NCI-H1694 (cell line): ENCODE data around the gene TMEM121B.

ENCODE experiments used
- DNase-seq: peaks from one replicate; lab custom pipeline; 2025; lab: John Stamatoyannopoulos, UW

Gene TMEM121B

DNA sequence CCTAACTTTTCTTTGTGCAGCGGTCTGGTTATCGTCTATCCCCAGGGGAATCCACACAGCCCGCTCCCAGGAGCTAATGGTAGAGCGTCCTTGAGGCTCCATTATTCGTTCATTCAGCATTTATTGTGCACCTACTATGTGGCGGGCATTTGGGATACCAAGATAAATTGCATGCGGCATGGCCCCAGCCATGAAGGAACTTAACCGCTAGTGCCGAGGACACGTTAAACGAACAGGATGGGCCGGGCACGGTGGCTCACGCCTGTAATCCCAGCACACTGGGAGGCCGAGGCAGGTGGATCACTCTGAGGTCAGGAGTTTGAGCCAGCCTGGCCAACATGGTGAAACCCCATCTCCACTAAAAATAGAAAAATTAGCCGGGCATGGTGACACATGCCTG lies 11.2 kb downstream of the TMEM121B start:
- DNase-seq = no peak

DNA sequence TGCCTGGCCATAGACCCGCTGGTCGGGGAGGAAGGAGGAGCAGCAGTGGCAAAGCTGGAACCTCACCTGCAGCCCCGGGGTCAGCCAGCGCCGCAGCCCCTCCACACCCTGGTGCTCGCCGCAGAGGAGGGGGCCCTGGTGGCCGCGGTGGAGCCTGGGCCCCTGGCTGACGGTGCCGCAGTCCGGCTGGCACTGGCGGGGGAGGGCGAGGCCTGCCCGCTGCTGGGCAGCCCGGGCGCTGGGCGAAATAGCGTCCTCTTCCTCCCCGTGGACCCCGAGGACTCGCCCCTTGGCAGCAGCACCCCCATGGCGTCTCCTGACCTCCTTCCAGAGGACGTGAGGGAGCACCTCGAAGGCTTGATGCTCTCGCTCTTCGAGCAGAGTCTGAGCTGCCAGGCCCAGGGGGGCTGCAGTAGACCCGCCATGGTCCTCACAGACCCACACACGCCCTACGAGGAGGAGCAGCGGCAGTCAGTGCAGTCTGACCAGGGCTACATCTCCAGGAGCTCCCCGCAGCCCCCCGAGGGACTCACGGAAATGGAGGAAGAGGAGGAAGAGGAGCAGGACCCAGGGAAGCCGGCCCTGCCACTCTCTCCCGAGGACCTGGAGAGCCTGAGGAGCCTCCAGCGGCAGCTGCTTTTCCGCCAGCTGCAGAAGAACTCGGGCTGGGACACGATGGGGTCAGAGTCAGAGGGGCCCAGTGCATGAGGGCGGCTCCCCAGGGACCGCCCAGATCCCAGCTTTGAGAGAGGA lies 11.9 kb downstream of the TMEM121B start:
- DNase-seq = no peak

DNA sequence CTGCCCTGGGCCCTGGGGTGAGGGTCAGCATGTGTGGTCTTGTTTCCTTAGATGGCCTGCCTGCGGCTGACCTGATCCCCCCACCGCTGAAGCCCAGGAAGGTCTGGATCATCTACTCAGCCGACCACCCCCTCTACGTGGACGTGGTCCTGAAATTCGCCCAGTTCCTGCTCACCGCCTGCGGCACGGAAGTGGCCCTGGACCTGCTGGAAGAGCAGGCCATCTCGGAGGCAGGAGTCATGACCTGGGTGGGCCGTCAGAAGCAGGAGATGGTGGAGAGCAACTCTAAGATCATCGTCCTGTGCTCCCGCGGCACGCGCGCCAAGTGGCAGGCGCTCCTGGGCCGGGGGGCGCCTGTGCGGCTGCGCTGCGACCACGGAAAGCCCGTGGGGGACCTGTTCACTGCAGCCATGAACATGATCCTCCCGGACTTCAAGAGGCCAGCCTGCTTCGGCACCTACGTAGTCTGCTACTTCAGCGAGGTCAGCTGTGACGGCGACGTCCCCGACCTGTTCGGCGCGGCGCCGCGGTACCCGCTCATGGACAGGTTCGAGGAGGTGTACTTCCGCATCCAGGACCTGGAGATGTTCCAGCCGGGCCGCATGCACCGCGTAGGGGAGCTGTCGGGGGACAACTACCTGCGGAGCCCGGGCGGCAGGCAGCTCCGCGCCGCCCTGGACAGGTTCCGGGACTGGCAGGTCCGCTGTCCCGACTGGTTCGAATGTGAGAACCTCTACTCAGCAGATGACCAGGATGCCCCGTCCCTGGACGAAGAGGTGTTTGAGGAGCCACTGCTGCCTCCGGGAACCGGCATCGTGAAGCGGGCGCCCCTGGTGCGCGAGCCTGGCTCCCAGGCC lies 12.7 kb downstream of the TMEM121B start:
- no peak for DNase-seq

DNA sequence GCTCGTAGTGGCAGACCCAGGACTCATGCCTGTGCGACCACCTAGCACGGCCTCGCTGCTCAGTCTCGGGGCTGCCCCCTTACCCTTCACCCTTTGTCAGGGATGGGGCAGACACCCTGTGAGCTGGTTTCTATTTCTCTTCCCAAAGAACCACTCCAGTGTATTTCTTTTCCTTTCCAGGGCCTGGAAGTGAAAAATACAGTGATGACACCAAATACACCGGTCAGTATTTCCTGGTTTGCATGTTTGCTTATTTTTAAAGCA lies 13.7 kb downstream of the TMEM121B start:
- no peak for DNase-seq

DNA sequence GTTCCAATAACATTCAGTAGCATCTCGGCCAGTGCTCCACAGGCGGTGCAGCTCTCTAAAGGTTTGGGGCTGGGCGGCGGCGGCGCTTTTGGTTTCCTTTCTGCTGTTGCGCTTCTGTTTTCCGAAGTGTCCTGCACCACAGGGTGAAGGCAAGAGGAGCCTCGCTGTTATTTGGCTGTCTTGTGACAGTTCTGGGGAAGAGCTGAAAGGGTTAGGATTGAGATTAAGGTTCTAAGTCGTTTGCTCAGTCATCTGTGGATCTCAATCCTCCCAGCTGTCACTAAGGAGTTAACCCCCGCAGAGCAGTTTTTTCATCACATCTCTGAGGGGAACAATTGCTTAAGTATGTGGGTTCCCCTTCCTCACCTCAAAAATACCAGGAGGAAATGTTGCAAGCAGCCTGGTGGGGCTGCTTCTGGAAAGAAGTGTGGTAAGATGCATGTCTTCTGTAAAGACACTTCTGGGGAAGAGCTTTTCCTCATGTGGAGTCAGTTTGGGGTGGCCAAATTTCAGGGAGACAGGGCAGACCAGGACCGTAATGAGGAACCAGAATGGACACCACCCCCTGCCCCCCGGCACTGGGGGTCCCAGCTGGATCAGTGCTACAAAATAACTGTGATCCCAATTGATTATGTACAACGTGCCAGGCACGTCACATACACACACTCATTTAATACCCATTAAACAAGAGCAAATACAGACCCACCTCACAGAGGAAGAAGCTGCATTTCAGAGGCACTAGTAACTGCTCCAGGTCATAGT lies 14.2 kb downstream of the TMEM121B start:
- no peak for DNase-seq

DNA sequence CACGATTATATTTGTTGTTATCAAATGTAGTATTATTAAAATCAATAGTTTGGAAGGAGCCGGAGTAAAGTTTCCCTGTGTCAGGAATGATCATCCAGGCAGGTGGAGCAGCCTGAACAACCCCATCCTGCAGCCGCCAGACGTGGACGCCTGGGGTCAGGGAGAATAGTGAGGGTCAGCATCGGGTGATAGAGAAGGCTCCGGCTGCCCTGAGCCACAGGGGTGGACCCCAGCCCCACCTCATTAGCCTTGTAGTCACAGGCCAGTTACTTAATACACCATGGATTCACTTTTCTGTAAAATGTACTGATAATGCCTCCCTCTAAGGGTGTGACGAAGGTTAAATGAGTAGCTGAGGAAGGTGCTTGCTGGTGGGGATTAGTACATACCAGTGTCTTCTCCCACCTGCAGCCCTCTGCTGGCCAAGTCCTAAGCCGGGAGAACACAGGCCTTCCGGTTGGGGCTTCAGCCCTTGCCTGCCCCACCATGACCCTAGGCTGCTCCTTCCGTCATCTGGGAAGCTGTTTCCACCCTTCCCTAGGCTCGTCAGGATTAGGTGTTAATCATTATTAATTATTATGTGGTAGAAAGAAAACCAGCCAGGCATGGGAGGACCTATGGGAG lies 14.9 kb downstream of the TMEM121B start:
- DNase-seq = no peak

DNA sequence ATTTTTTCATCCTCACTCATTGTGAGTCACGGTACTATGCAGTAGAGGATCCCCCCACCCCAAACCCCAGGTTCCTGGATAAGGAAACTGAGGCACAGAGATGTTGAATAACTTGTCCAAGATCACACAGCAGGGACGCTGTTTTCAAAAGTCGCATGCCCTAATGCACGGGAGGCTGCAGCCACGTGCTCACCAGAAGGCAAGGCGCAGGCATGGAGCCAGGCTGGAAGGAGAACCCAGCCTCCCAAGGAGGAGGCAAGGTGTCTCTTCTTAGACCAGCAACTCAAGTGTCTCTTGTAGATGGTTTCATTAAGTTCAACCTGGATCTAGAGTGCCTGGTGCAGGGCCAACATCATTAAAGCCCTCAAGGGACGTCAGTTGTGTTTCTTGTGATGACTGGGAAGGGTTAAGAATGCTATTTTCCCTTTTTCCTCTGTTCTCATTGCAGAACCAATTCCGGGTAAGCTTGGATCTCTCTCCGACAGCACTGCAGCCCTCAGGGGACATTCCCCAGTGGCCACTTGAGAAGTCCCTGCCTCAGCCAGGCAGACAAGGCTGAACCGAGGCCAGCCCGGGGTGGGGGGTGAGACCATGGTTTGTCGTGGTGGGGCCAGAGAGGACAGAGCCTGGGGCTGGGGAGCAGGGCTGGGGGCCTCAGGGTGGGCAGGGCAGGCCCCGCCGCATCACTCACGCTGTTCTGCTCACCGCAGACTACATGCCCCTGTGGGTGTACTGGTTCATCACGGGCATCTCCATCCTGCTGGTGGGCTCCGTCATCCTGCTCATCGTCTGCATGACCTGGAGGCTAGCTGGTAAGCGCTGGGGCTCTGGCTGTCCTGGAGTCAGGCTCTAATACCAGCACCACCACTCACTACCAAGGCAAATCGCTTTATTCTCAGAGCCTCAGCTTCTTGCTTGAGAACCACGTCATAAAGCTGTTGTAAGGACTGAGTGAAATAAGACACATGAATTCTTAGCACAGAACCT lies 15.7 kb downstream of the TMEM121B start:
- DNase-seq = no peak

DNA sequence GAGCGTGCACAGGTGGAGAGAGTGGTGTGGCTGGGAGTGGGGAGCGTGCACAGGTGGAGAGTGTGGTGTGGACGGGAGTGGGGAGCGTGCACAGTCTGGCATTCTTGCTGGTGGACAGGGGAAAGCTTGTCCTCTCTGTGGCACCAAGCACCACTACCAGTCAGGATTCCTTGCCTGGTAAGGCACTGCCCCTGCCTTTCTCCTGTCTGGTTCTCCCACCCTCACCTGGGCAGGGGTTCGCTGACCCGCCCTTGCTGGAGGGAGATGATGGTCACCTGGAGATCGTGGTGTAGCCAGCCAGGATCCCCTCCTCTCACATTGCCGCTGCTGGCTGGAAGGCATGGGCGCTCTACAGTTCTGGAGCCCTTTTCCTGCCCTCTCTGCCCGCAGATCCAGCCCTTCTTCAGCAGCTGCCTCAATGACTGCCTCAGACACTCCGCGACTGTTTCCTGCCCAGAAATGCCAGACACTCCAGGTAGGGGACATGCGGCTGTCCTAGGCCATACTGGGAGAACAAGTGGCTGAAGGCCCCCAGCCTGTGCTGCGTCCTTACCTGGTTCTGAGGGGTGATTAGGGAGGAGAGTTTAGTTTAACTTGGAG lies 16.7 kb downstream of the TMEM121B start:
- DNase-seq = no peak

DNA sequence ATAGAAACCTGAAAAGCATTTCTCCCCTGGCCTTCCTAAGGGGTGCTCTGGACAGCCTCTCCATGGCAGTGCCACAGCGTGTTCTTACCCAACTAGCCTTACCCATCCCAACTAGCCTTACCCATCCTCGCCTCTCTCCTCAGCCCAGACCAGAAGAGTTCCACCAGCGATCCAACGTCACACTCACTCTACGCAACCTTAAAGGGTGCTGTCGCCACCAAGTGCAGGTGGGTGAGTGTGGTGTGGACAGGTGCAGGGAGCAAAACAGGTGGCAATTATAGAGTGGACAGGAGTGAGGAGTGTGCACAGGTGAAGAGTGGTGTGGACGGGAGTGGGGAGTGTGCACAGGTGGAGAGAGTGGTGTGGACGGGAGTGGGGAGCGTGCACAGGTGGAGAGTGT lies 17.8 kb downstream of the TMEM121B start:
- no peak for DNase-seq

DNA sequence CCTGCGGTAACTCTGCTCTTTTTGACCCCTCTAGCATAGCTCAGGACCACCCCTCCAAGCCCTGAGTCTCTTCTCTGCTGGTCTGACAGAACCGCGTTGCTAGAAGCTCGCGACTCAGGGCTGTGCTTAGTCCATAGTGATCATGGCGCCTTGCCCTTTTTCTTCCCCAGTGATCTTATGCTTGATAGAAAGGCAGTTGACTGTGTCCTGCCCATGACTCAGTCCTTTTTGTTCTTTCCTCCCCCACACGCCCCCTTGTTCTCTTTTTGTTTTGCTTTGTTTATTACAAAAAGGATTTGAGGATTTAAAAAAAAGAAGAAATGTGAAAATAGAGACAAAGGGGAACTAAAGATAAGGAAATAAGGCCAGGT lies 18.9 kb downstream of the TMEM121B start:
- DNase-seq = no peak

DNA sequence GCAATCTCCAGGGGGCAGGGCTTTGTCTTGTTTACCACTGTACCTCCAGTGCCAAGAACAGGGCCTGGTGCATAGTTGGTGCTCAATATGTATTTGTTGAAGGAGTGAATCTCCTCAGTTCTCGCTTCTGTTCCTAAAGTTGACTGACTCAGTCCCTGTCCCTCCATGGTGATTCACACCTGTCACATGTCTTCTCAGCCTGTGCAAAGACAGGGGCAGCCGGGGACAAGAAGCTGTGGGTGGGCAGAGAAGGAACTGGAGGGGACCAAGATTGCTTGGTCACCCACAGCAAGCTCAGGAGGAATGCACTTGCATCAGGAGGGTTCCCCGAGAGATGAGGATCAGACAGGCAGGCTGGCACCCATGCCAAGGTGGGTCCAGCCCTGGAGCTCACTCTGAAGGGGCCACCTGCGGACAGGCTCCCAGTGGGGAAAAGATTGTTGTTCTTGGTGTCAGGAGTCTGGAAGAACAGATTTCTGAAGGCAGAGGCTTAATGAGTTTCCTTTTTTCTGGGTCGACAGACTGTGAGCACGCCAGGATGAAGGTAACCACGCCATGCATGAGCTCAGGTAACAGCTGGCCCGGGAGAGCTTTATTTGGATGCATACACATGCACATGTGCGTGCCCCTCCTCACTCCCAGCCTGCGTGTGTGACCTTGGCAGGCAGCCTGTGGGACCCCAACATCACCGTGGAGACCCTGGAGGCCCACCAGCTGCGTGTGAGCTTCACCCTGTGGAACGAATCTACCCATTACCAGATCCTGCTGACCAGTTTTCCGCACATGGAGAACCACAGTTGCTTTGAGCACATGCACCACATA lies 19.5 kb downstream of the TMEM121B start:
- DNase-seq = no peak

DNA sequence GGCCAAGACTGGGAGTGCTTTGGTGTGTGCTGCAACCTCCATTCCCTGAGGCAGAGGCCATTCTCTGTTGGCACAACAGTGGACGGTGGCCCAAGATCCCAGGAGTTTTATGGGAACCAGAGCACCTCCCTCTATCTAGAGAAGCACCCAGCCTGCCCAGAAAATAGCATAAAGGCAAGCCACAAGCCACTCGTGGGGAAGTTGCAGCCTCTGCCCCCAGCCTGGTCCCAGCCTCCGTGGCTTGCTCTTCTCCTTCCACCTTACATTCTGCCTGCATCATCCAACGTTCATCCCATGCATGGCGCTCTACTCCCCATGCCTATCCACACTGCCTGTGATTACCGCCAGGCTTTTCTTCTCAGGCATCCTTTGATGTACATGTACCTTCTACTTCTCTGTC lies 20.5 kb downstream of the TMEM121B start:
- DNase-seq = no peak

DNA sequence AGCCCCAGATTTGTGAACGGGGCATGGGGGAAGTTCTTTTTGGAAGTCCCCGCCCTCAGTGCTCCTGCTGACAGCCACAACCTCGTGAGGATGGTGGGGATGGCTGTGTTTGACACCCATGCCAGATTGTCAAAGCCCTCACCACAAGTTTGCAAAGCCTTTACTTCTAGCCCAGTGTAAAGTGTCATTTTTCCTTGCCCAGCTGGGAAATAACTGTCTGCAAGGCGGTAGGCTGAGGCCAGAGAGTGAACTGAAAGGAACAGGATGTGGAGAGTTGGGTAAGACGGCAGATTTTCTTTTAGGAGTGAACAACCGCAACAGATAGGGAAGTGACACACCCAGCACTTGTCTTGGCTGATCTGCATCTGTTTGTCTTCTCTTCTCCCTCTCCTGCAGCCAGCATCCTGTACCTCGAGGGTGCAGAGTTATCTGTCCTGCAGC lies 22.8 kb downstream of the TMEM121B start:
- DNase-seq = no peak

DNA sequence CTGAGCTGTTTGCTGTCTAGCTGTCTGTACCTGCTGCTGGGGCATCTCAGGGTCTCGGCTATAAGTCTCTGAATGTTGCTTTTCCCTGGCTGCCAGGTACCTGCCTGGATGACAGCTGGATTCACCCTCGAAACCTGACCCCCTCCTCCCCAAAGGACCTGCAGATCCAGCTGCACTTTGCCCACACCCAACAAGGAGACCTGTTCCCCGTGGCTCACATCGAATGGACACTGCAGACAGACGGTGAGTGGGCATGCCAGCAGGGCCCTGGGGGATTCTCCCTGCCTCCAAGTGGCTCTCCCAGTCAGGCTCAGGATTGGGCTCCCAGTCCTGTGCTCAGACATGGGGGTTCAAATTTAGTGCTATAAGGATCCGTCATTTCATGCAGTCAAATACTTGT lies 23.5 kb downstream of the TMEM121B start:
- no peak for DNase-seq

DNA sequence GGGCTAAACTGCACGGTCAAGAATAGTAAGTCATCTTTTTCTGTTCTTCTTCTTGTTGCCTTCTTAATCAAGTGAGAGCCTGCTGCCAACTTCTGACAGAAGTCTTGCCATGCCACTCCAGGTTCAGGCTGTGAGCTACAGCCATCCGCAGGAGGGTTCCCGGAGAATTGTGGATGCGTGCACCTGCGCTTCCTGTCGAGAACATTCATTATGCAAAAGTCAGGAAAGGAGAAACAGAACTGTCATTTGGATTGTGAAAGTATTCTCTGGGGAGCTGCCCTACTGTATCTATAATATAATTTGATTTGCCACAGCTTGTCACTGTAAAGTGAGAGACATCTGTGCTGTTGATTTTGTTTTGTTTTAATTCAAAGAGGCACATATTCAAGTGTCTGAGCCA lies 24.1 kb downstream of the TMEM121B start:
- peak; percentile 19 for DNase-seq

DNA sequence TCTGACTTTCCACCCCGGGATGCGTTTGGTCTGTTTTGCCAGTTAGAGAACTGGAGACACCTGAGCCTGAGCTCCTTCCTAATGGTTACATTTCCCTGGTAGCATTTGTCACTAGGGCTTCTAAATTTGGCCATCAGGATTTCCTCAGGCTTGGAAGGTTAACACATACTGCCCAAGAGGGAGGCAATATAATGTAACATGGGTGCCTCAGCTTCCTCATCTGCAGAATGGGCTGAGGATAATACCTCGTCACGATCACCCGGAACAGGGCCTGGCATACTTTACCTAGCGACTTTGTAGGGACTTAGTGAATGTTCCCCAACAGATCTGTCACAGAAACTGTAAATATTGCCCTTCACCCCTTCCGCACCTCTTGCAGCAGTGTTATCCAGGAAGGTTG lies 25.1 kb downstream of the TMEM121B start:
- no peak for DNase-seq

DNA sequence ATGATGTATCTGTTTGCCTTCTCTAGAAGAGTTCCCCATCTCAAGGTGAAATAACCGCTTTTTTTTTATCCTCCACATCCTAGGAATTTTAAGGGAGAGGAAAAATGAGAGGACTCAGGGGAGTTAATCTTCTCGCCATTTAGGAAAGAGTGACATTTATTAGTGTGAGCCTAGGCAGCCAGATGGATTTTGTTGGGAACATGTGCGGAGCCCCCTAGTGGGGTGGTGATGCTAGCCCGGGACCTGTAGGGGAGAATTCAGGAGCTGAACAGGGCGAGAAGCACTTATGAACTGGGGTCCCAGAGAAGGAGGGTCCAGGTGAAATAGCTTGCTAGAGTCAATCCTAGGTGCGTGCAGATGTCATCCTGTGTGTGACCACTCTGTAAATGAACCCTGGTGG lies 25.6 kb downstream of the TMEM121B start:
- DNase-seq = no peak

DNA sequence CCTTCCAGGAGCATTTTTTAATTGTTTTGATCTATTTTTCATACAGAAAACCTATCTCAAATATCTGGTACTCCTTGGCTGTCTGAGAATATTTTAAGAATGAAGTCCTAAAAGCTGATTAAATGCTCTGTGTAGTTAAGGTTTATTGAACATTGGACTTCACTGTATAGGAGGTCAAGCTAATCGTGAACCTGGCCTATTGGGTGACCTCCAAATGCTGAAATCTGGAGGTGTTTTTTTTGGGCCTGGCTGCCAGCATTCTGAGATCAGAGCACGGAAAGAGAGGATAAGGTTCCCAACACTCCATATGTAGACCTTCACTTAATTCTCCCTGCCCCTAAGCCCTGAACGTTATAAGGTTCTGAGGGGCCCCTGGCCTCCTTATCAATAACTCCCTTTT lies 28.1 kb downstream of the TMEM121B start:
- DNase-seq = no peak

DNA sequence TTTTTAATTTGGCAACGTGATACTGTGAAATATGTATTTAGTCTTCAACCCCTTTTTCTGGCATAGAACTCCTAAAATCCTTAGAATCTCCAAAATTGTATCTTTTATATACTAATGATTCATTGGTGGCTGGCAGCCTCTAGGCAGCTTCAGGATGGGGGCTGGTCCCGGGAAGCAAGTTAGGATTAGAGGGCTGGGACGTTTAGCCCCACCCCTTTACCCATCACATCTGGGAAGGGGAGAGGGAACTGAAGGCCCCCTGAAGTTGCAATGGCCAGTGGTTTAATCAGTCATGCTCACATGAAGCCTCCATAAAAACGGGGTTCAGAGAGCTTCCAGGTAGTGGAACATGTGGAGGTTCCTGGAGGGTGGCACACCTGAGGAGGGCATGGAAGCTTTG lies 29.3 kb downstream of the TMEM121B start:
- DNase-seq = no peak

DNA sequence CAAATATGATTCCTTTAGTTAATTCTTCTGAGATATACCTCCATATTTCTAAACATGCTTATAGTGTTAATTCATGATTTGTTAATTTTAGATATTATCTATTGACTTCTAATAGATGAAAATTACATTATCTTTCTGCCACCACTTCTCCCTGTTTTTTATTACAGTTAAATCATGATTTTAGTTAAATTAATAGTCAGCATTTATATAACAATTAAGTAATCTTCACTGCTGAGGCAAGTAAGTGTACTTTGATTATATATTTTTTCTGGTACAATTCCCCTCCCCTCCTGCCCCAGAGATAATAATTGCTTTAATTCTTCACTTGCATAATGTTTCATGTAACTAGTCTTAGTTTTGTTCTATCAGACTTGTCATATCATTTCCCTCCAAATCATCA lies 30.6 kb downstream of the TMEM121B start:
- no peak for DNase-seq
